Stimulated activated effector memory CD8-positive, alpha-beta T cell treated with anti-CD3 and anti-CD28 coated beads, Interleukin-12 subunit alpha, Interleukin-12 subunit beta, amount 100 ng/mL, for 72 hours (primary cell): ENCODE measurements around the gene ACTR3.
"Not testable (repeated sequence)": the region's sequence is repeated elsewhere in the genome, so short reads cannot be mapped to it uniquely, and the experiment has no call there.

Experiments used
- ATAC-seq: fragments of 150-1000 bp; cut with Tn5 transposase; 2 replicates; pipeline ENCODE4 v1.10.0; 2021
- DNase-seq, 2 donors: peaks; one replicate each; pipeline ENCODE4 v3.0.0; 2021 to 2022; ENCODE audit warnings: low spot score in 2 of 2
- H3K27ac Mint-ChIP-seq: one replicate; pipeline ENCODE4 v1.8.0; 2022; ENCODE audit warnings: mild to moderate bottlenecking, mixed read lengths
- H3K36me3 Mint-ChIP-seq: one replicate; pipeline ENCODE4 v1.8.0; 2022; ENCODE audit warnings: mild to moderate bottlenecking, mixed read lengths
- H3K4me1 Mint-ChIP-seq: one replicate; pipeline ENCODE4 v1.8.0; 2022; ENCODE audit warnings: mixed read lengths
- H3K4me3 Mint-ChIP-seq: one replicate; pipeline ENCODE4 v1.8.0; 2022; ENCODE audit warnings: mild to moderate bottlenecking, mixed read lengths
- H3K9me3 Mint-ChIP-seq: one replicate; pipeline ENCODE4 v1.8.0; 2022; ENCODE audit warnings: mixed read lengths

ACTR3 gene

GRCh38 chr2:113910967-113911678, 21.2 kb downstream of the ACTR3 start:
- Mint-ChIP-seq H3K4me1 (peaks cover 38% of the 10 kb centered on the region), H3K4me3 (peak overlapping the region; percentile 19), H3K36me3 (peaks cover 44% of the 10 kb centered on the region), H3K9me3 (no peaks in the 10 kb centered on the region), H3K27ac (peak overlapping the region; percentile 87)
- DNase-seq (no peak), ATAC-seq (peak; percentile 8)

GRCh38 chr2:113915082-113915819, 25.4 kb downstream of the ACTR3 start:
- Mint-ChIP-seq H3K9me3 (no peaks in the 10 kb centered on the region), H3K27ac (no peak overlapping the region), H3K4me1 (peaks cover 29% of the 10 kb centered on the region), H3K4me3 (no peak overlapping the region), H3K36me3 (peaks cover 25% of the 10 kb centered on the region)
- DNase-seq (no peak), ATAC-seq (no peak)

GRCh38 chr2:113918229-113918628, 28.3 kb downstream of the ACTR3 start:
- ATAC-seq (no peak), DNase-seq (no peak)
- H3K9me3 Mint-ChIP-seq, result no peaks in the 10 kb centered on the region
- H3K27ac Mint-ChIP-seq, result no peak overlapping the region
- no peak overlapping the region for H3K4me3 Mint-ChIP-seq
- H3K4me1 Mint-ChIP-seq, result peaks cover 18% of the 10 kb centered on the region
- no peaks in the 10 kb centered on the region for H3K36me3 Mint-ChIP-seq

- no peaks in the 10 kb centered on the region for H3K36me3 Mint-ChIP-seq
- no peak for DNase-seq
Observed at GRCh38 chr2:113920996-113921395, 31.1 kb downstream of the ACTR3 start.

GRCh38 chr2:113922335-113922734, 32.4 kb downstream of the ACTR3 start:
- H3K4me1 Mint-ChIP-seq, result peaks cover 19% of the 10 kb centered on the region
- H3K27ac Mint-ChIP-seq, result no peak overlapping the region
- no peak for ATAC-seq

More at GRCh38 chr2:113920996-113921395, 31.1 kb downstream of the ACTR3 start:
- ATAC-seq, result no peak
- peaks cover 24% of the 10 kb centered on the region for H3K4me1 Mint-ChIP-seq
- H3K27ac Mint-ChIP-seq, result peak overlapping the region; percentile 3
- H3K9me3 Mint-ChIP-seq, result no peaks in the 10 kb centered on the region
- no peak overlapping the region for H3K4me3 Mint-ChIP-seq

GRCh38 chr2:113922784-113923183, 32.9 kb downstream of the ACTR3 start:
- Mint-ChIP-seq H3K27ac (no peak overlapping the region), H3K4me1 (peaks cover 15% of the 10 kb centered on the region), H3K36me3 (no peaks in the 10 kb centered on the region), H3K4me3 (no peak overlapping the region), H3K9me3 (no peaks in the 10 kb centered on the region)
- DNase-seq (no peak), ATAC-seq (peak; percentile 70)

More at GRCh38 chr2:113922335-113922734, 32.4 kb downstream of the ACTR3 start:
- no peak for DNase-seq
- no peak overlapping the region for H3K4me3 Mint-ChIP-seq
- H3K9me3 Mint-ChIP-seq, result no peaks in the 10 kb centered on the region
- no peaks in the 10 kb centered on the region for H3K36me3 Mint-ChIP-seq

GRCh38 chr2:113925884-113926283, 36.0 kb downstream of the ACTR3 start:
- H3K9me3 Mint-ChIP-seq, result no peaks in the 10 kb centered on the region
- ATAC-seq (no peak), DNase-seq (no peak)
- peaks cover 12% of the 10 kb centered on the region for H3K4me1 Mint-ChIP-seq
- H3K27ac Mint-ChIP-seq, result no peak overlapping the region
- H3K4me3 Mint-ChIP-seq, result no peak overlapping the region
- no peaks in the 10 kb centered on the region for H3K36me3 Mint-ChIP-seq

GRCh38 chr2:113926314-113926713, 36.4 kb downstream of the ACTR3 start:
- no peak for DNase-seq
- peaks cover 14% of the 10 kb centered on the region for H3K4me1 Mint-ChIP-seq
- peak; percentile 64 for ATAC-seq
- no peaks in the 10 kb centered on the region for H3K36me3 Mint-ChIP-seq
- no peaks in the 10 kb centered on the region for H3K9me3 Mint-ChIP-seq
- H3K27ac Mint-ChIP-seq, result no peak overlapping the region
- H3K4me3 Mint-ChIP-seq, result no peak overlapping the region

GRCh38 chr2:113930448-113930847, 40.6 kb downstream of the ACTR3 start:
- Mint-ChIP-seq H3K4me1 (peaks cover 14% of the 10 kb centered on the region), H3K27ac (peak overlapping the region; percentile 81)
- no peak for ATAC-seq

GRCh38 chr2:113937501-113937900, 47.6 kb downstream of the ACTR3 start:
- DNase-seq, result no peak
- Mint-ChIP-seq H3K4me3 (no peak overlapping the region), H3K27ac (peak overlapping the region; percentile 36), H3K9me3 (peaks cover 8% of the 10 kb centered on the region), H3K4me1 (no peaks in the 10 kb centered on the region), H3K36me3 (no peaks in the 10 kb centered on the region)
- no peak for ATAC-seq

More at GRCh38 chr2:113930448-113930847, 40.6 kb downstream of the ACTR3 start:
- H3K36me3 Mint-ChIP-seq, result no peaks in the 10 kb centered on the region
- DNase-seq, result no peak
- no peaks in the 10 kb centered on the region for H3K9me3 Mint-ChIP-seq
- no peak overlapping the region for H3K4me3 Mint-ChIP-seq

GRCh38 chr2:113940891-113941290, 51.0 kb downstream of the ACTR3 start:
- DNase-seq (no peak), ATAC-seq (no peak)
- H3K4me3 Mint-ChIP-seq, result no peak overlapping the region
- no peaks in the 10 kb centered on the region for H3K4me1 Mint-ChIP-seq
- H3K27ac Mint-ChIP-seq, result no peak overlapping the region
- H3K36me3 Mint-ChIP-seq, result no peaks in the 10 kb centered on the region
- H3K9me3 Mint-ChIP-seq, result peaks cover 8% of the 10 kb centered on the region

GRCh38 chr2:113945784-113946183, 55.9 kb downstream of the ACTR3 start:
- not testable (repeated sequence) for H3K9me3 Mint-ChIP-seq, H3K4me3 Mint-ChIP-seq, H3K4me1 Mint-ChIP-seq, DNase-seq, ATAC-seq, H3K36me3 Mint-ChIP-seq, H3K27ac Mint-ChIP-seq

- not testable (repeated sequence) for H3K4me3 Mint-ChIP-seq, H3K9me3 Mint-ChIP-seq, DNase-seq, H3K36me3 Mint-ChIP-seq
- peak; percentile 60 for ATAC-seq
- Mint-ChIP-seq H3K4me1 (peaks cover 17% of the 10 kb centered on the region), H3K27ac (peak overlapping the region; percentile 88)
Observed at GRCh38 chr2:113950906-113951305, 61.0 kb downstream of the ACTR3 start.

- no peak overlapping the region for H3K27ac Mint-ChIP-seq
- H3K4me3 Mint-ChIP-seq, result no peak overlapping the region
- DNase-seq (no peak), ATAC-seq (no peak)
- no peaks in the 10 kb centered on the region for H3K4me1 Mint-ChIP-seq
- H3K36me3 Mint-ChIP-seq, result peaks cover 18% of the 10 kb centered on the region
- no peaks in the 10 kb centered on the region for H3K9me3 Mint-ChIP-seq
Observed at GRCh38 chr2:113961000-113961399, 71.1 kb downstream of the ACTR3 start.

- Mint-ChIP-seq H3K27ac (peak overlapping the region; percentile 20), H3K36me3 (peaks cover 20% of the 10 kb centered on the region)
- DNase-seq, result no peak
Observed at GRCh38 chr2:113962692-113963480, 73.0 kb downstream of the ACTR3 start.

More at GRCh38 chr2:113962692-113963480, 73.0 kb downstream of the ACTR3 start:
- H3K4me3 Mint-ChIP-seq, result no peak overlapping the region
- no peak for ATAC-seq
- H3K9me3 Mint-ChIP-seq, result no peaks in the 10 kb centered on the region
- no peaks in the 10 kb centered on the region for H3K4me1 Mint-ChIP-seq
